H1 (cell line): Measurements from ENCODE around the gene PFKP. TPM values are rescaled to one million over a fixed set of nuclear protein-coding genes. Genes with fewer than 3 reads are reported as not detected.

Experiments
- CTCF ChIA-PET: fragments of 300-600 bp; sonication (Branson Sonifier 250); formaldehyde crosslinking; loops from one replicate; lab custom pipeline; 2021; ENCODE audit not compliant: partially characterized antibody; lab: Charles Lee
- POLR2A ChIA-PET: fragments of 300-600 bp; sonication (Branson Sonifier 250); formaldehyde crosslinking; loops from one replicate; lab custom pipeline; 2021; ENCODE audit warnings: inconsistent platforms; ENCODE audit not compliant: partially characterized antibody; lab: Charles Lee
- DNase-seq, 2 experiments: peaks; one replicate each; pipeline versions ENCODE4 v3.0.0 to v3.0.0-alpha.2; 2010 to 2022; ENCODE audit warnings: low spot score in 2 of 2, low read depth in 1 of 2, mixed read lengths in 1 of 2
- FAIRE-seq: peaks from 2 replicates; lab custom pipeline; 2011; peaks lifted over from hg19 to GRCh38; lab: Jason Lieb, UNC
- H2AFZ ChIP-seq: 2 replicates; pipeline ENCODE4 v1.8.1; 2012; ENCODE audit warnings: low read length, inconsistent platforms
- H2AK5ac ChIP-seq: 2 replicates; pipeline ENCODE4 v1.6.1; 2013; ENCODE audit warnings: low read depth, low read length
- H2BK120ac ChIP-seq: replicated peaks from 2 replicates; pipeline ENCODE3; 2013; ENCODE audit warnings: low read depth, low read length, inconsistent platforms
- H2BK12ac ChIP-seq: 2 replicates; pipeline ENCODE4 v1.6.1; 2013; ENCODE audit warnings: low read depth, low read length
- H2BK15ac ChIP-seq: 2 replicates; pipeline ENCODE4 v1.6.1; 2013; ENCODE audit warnings: low read length
- H2BK20ac ChIP-seq: 2 replicates; pipeline ENCODE4 v1.6.1; 2013; ENCODE audit warnings: low read length
- H2BK5ac ChIP-seq: 2 replicates; pipeline ENCODE4 v1.6.1; 2013; ENCODE audit warnings: low read depth, low read length
- H3K14ac ChIP-seq: 2 replicates; pipeline ENCODE4 v1.6.1; 2013; ENCODE audit warnings: inconsistent platforms; ENCODE audit not compliant: insufficient read length
- H3K18ac ChIP-seq: 2 replicates; pipeline ENCODE4 v1.6.1; 2013; ENCODE audit warnings: low read length; ENCODE audit errors: extremely low read depth
- H3K23ac ChIP-seq: 2 replicates; pipeline ENCODE4 v1.6.1; 2013; ENCODE audit warnings: inconsistent platforms; ENCODE audit not compliant: insufficient read length
- H3K23me2 ChIP-seq: 2 replicates; pipeline ENCODE4 v1.6.1; 2013; ENCODE audit warnings: low read depth, low read length
- H3K27ac ChIP-seq: 2 replicates; pipeline ENCODE4 v1.6.1; 2011; ENCODE audit warnings: low read depth, low read length, inconsistent platforms
- H3K27me3 ChIP-seq, 4 experiments: replicated peaks in 1 of 4; 1 replicate in 1 of 4; 2 replicates in 3 of 4; pipeline versions ENCODE4 v1.6.1 to v1.8.1; 2011 to 2013; ENCODE audit warnings: low read length in 3 of 4, mild to moderate bottlenecking in 3 of 4, inconsistent platforms in 2 of 4, mixed read lengths in 2 of 4, moderate library complexity in 1 of 4; ENCODE audit not compliant: control insufficient read depth in 3 of 4, insufficient read depth in 3 of 4; ENCODE audit errors: extremely low read depth in 1 of 4
- H3K36me3 ChIP-seq, 4 experiments: 2 replicates each; pipeline versions ENCODE4 v1.6.1 to v1.8.1; 2011 to 2013; ENCODE audit warnings: mild to moderate bottlenecking in 4 of 4, low read length in 3 of 4, moderate library complexity in 2 of 4, control low read depth in 1 of 4, inconsistent platforms in 1 of 4; ENCODE audit not compliant: insufficient read depth in 4 of 4, control insufficient read depth in 2 of 4
- H3K4ac ChIP-seq: replicated peaks from 2 replicates; pipeline ENCODE3; 2013; ENCODE audit warnings: low read length, low read depth, mixed read lengths, inconsistent platforms; ENCODE audit not compliant: insufficient read length
- H3K4me1 ChIP-seq, 4 experiments: replicated peaks in 1 of 4; 1 replicate in 1 of 4; 2 replicates in 3 of 4; pipeline versions ENCODE4 v1.6.1 to v1.8.1; 2011 to 2013; ENCODE audit warnings: low read length in 3 of 4, inconsistent platforms in 2 of 4, mixed read lengths in 1 of 4; ENCODE audit not compliant: insufficient read depth in 4 of 4, control insufficient read depth in 3 of 4
- H3K4me2 ChIP-seq, 2 experiments: 2 replicates each; pipeline versions ENCODE4 v1.6.1 to v1.8.1; 2011 to 2013; ENCODE audit warnings: low read depth in 2 of 2, low read length in 2 of 2, control low read depth in 1 of 2, inconsistent platforms in 1 of 2, mild to moderate bottlenecking in 1 of 2; ENCODE audit not compliant: insufficient read depth in 1 of 2
- H3K4me3 ChIP-seq, 4 experiments: fragments of 200-600, 300-600 bp in 1 of 4; sonication (generic), shearing (Covaris generic), sonication (Bioruptor Twin) in 1 of 4; 2 replicates each; pipeline versions ENCODE4 v1.5.1 to v1.8.1; 2011 to 2016; ENCODE audit warnings: low read length in 4 of 4, low read depth in 3 of 4, control low read depth in 2 of 4, inconsistent platforms in 2 of 4, mild to moderate bottlenecking in 2 of 4, mixed read lengths in 1 of 4, moderate library complexity in 1 of 4; ENCODE audit not compliant: insufficient read depth in 2 of 4; ENCODE audit errors: extremely low read depth in 1 of 4
- H3K56ac ChIP-seq: replicated peaks from 2 replicates; pipeline ENCODE3; 2013; ENCODE audit warnings: low read depth, mild to moderate bottlenecking, mixed read lengths, low read length, inconsistent platforms; ENCODE audit not compliant: insufficient read length
- H3K79me1 ChIP-seq: 2 replicates; pipeline ENCODE4 v1.6.1; 2013; ENCODE audit warnings: low read depth, low read length, control low read depth
- H3K79me2 ChIP-seq, 2 experiments: 2 replicates each; pipeline versions ENCODE4 v1.6.1 to v1.8.1; 2012 to 2013; ENCODE audit warnings: low read length in 2 of 2, mild to moderate bottlenecking in 2 of 2, inconsistent platforms in 1 of 2; ENCODE audit not compliant: insufficient read depth in 2 of 2, control insufficient read depth in 1 of 2
- H3K9ac ChIP-seq, 4 experiments: replicated peaks in 1 of 4; 1 replicate in 1 of 4; 2 replicates in 3 of 4; pipeline versions ENCODE4 v1.6.1 to v1.8.1; 2011 to 2013; ENCODE audit warnings: low read depth in 3 of 4, low read length in 3 of 4, control low read depth in 2 of 4, mild to moderate bottlenecking in 2 of 4, moderate library complexity in 2 of 4, inconsistent platforms in 1 of 4; ENCODE audit errors: extremely low read depth in 1 of 4
- H3K9me3 ChIP-seq, 2 experiments: 2 replicates each; pipeline versions ENCODE4 v1.6.1 to v1.8.1; 2012 to 2013; ENCODE audit warnings: mild to moderate bottlenecking in 2 of 2, moderate library complexity in 2 of 2, control low read depth in 1 of 2, inconsistent platforms in 1 of 2, low read depth in 1 of 2, low read length in 1 of 2, mixed read lengths in 1 of 2; ENCODE audit not compliant: insufficient read depth in 2 of 2
- H4K20me1 ChIP-seq, 2 experiments: replicated peaks in 1 of 2; 2 replicates each; pipeline versions ENCODE3 to v1.8.1; 2011 to 2013; ENCODE audit warnings: inconsistent platforms in 2 of 2, low read length in 2 of 2, mild to moderate bottlenecking in 1 of 2; ENCODE audit not compliant: insufficient read depth in 2 of 2, control insufficient read depth in 1 of 2
- H4K5ac ChIP-seq: 2 replicates; pipeline ENCODE4 v1.6.1; 2013; ENCODE audit warnings: low read length, low read depth, mixed read lengths, inconsistent platforms; ENCODE audit not compliant: insufficient read length
- H4K8ac ChIP-seq: 2 replicates; pipeline ENCODE4 v1.8.0; 2013; ENCODE audit warnings: mild to moderate bottlenecking, moderate library complexity, low read length, inconsistent platforms; ENCODE audit not compliant: insufficient read depth; ENCODE audit errors: extremely low read depth
- H4K91ac ChIP-seq: replicated peaks from 2 replicates; pipeline ENCODE3; 2013; ENCODE audit warnings: low read length, mixed read lengths, inconsistent platforms; ENCODE audit not compliant: insufficient read length
- ATF3 ChIP-seq: IDR thresholded peaks from 2 replicates; pipeline ENCODE4 v1.6.1; 2011; ENCODE audit warnings: low read depth, mild to moderate bottlenecking, low read length; ENCODE audit not compliant: insufficient read depth
- BCL11A ChIP-seq, 2 experiments: IDR thresholded peaks; one replicate each; pipeline ENCODE4 v1.6.1; 2011; ENCODE audit warnings: low read depth in 2 of 2, low read length in 2 of 2, mild to moderate bottlenecking in 2 of 2
- CBX8 ChIP-seq: fragments of 300-800, 300-1000 bp; sonication (generic); IDR thresholded peaks from 2 replicates; pipeline ENCODE4 v1.7.1; 2016; ENCODE audit warnings: low read depth, low read length, borderline replicate concordance
- CREB1 ChIP-seq: IDR thresholded peaks from 2 replicates; pipeline ENCODE4 v1.6.1; 2012; ENCODE audit warnings: inconsistent platforms
- CTBP2 ChIP-seq: IDR thresholded peaks from 2 replicates; pipeline ENCODE4 v1.7.0; 2011; ENCODE audit warnings: borderline replicate concordance, mild to moderate bottlenecking, moderate library complexity, mixed read lengths, low read length; ENCODE audit not compliant: insufficient read depth, insufficient read length
- FOSL1 ChIP-seq: IDR thresholded peaks from 2 replicates; pipeline ENCODE4 v1.6.1; 2011; ENCODE audit warnings: mild to moderate bottlenecking, low read depth, low read length, moderate library complexity; ENCODE audit not compliant: insufficient read depth
- RBBP5 ChIP-seq: IDR thresholded peaks from 2 replicates; pipeline ENCODE4 v1.7.1; 2012; ENCODE audit warnings: low read depth, mild to moderate bottlenecking, inconsistent platforms, low read length, moderate library complexity, borderline replicate concordance
- RNF2 ChIP-seq: fragments of 200-900, 300-1000 bp; sonication (generic); IDR thresholded peaks from 2 replicates; pipeline ENCODE4 v1.7.1; 2016; ENCODE audit warnings: borderline replicate concordance, low read depth, mild to moderate bottlenecking, antibody characterized with exemption, low read length; ENCODE audit not compliant: poor library complexity, severe bottlenecking; ENCODE audit errors: missing control alignments
- SIX5 ChIP-seq: IDR thresholded peaks from 2 replicates; pipeline ENCODE4 v1.6.1; 2011; ENCODE audit warnings: mild to moderate bottlenecking, low read depth, low read length
- TAF1 ChIP-seq: IDR thresholded peaks from 2 replicates; pipeline ENCODE4 v1.6.1; 2011; ENCODE audit warnings: mild to moderate bottlenecking, low read depth, low read length
- TAF7 ChIP-seq: optimal IDR thresholded peaks from 2 replicates; pipeline ENCODE3; 2011; ENCODE audit warnings: low read depth, mild to moderate bottlenecking, inconsistent platforms, low read length, moderate library complexity, borderline replicate concordance
- WGBS, 2 experiments: shearing (Covaris generic) in 1 of 2; methylation state at CpG; one replicate each; pipeline versions ENCODE4 v1.1.6 to v1.1.7; 2013 to 2015; ENCODE audit warnings: low lambda C conversion rate in 2 of 2, mixed read lengths in 2 of 2, inconsistent platforms in 1 of 2, low coverage in 1 of 2, missing lambda C conversion rate in 1 of 2; ENCODE audit not compliant: insufficient replicate concordance in 2 of 2, insufficient coverage in 1 of 2, insufficient read length in 1 of 2; ENCODE audit errors: extremely low coverage in 1 of 2, missing lambda C conversion rate in 1 of 2; 5-methylcytosine and 5-hydroxymethylcytosine counted together
- polyA plus RNA-seq, 7 experiments: library from polyadenylated mRNA; depleted of rRNA in 3 of 7; stranded (reverse) in 5 of 7; unstranded in 2 of 7; fragments of >200 nt in 5 of 7; fragments of 200-250 nt in 2 of 7; gene quantifications; 1 replicate in 5 of 7; 2 replicates in 1 of 7; 4 replicates in 1 of 7; pipeline versions ENCODE4 v1.2.1 to v1.2.3, GENCODE V29; 2011 to 2013; ENCODE audit warnings: missing spikeins in 2 of 7, mixed read lengths in 2 of 7
- total RNA-seq: library from RNA; stranded (reverse); fragmentation: NEBNext Ultra II Directional; extraction: Animal tissue kit (Norgen Biotek cat#: 25700); gene quantifications from 2 replicates; pipeline ENCODE4 v1.2.1, GENCODE V29; 2021
- TF ChIP-seq, protein P1 (sequence below): IDR thresholded peaks from 2 replicates; pipeline ENCODE4 v1.6.1; 2011; ENCODE audit warnings: low read length, improper control_type of control experiment

The PFKP gene
- total and polyA plus RNA-seq, 2 of the 8 experiments (the other 6 are each of a cell fraction or from before 2014, with no cell fraction given), result 51.2 to 128 TPM

DNA sequence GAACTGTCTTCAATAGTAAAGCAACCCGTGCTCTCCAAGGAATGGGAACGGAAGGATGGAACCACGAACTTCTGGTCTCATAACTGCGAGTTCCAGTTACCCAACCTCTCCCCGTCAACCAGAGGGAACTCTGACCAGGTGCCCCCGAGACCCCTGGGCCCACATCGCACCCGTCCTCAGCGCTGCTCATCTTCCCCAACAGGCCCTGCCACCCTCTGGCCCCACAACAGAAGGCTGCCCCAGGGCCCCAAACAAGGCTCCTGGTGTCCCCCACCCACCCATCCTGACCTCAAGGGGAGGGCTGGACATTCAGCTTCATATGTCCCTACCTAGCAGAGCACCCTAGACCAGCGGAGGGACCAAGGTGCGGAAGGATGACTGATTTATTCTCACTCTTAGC, 82.6 kb downstream of the PFKP start:
- Histone ChIP-seq H3K4me3 (no peak overlapping the region), H4K5ac (no peak overlapping the region), H4K20me1 (peaks cover 0 to 2% of the 10 kb centered on the region in 2 experiments), H3K79me1 (no peaks in the 10 kb centered on the region), H4K91ac (no peak overlapping the region), H3K9ac (no peak overlapping the region), H3K36me3 (peaks cover 0 to 23% (median 10%) of the 10 kb centered on the region in 4 experiments; a peak in 5 of 8 replicates), H2AFZ (no peak overlapping the region), H4K8ac (no peak overlapping the region), H2BK12ac (no peak overlapping the region), H3K4me2 (no peak overlapping the region), H2BK120ac (no peak overlapping the region), H3K14ac (no peak overlapping the region), H3K4ac (no peak overlapping the region), H3K9me3 (no peaks in the 10 kb centered on the region), H3K27ac (no peak overlapping the region), H3K4me1 (no peaks in the 10 kb centered on the region), H3K79me2 (no peaks in the 10 kb centered on the region), H3K56ac (no peak overlapping the region), H2BK20ac (no peak overlapping the region), H3K18ac (no peak overlapping the region), H2BK15ac (no peak overlapping the region), H3K23ac (no peak overlapping the region), H3K27me3 (no peaks in the 10 kb centered on the region), H2BK5ac (no peak overlapping the region), H2AK5ac (no peak overlapping the region), H3K23me2 (no peaks in the 10 kb centered on the region)
- no peak for FAIRE-seq
- no peak for DNase-seq
- WGBS, 2 experiments, result 84% methylated on average over 11 of the region's 11 CpGs; no CpG with 5 or more reads in 1 of the 2 experiments
- CTCF ChIA-PET, result interaction anchor here (0.7 to 1.0 kb wide), 4 partner anchors 10 to 80 kb away, joined by 3 read pairs; no protein-coding TSS in a partner anchor
- POLR2A ChIA-PET, result no interaction called here
- TF ChIP-seq ATF3 (no peak), RNF2 (no peak), SIX5 (no peak), FOSL1 (no peak), RBBP5 (no peak), TAF1 (no peak), CTBP2 (no peak), CBX8 (no peak), BCL11A (IDR thresholded peaks at IDR 0.05; ENCODE audit: low read depth in 2 of 2, low read length in 2 of 2) (no peak), CREB1 (no peak), TAF7 (no peak)
- TF ChIP-seq, protein P1, sequence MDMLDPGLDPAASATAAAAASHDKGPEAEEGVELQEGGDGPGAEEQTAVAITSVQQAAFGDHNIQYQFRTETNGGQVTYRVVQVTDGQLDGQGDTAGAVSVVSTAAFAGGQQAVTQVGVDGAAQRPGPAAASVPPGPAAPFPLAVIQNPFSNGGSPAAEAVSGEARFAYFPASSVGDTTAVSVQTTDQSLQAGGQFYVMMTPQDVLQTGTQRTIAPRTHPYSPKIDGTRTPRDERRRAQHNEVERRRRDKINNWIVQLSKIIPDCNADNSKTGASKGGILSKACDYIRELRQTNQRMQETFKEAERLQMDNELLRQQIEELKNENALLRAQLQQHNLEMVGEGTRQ, result no peak
